GM18951 (cell line): ENCODE results near the gene TAF1C.

ENCODE experiments used
- POLR2A ChIP-seq: IDR thresholded peaks from 4 replicates; pipeline ENCODE4 v1.6.1; 2011; ENCODE audit warnings: mild to moderate bottlenecking; ENCODE audit not compliant: insufficient read length, insufficient read depth; ENCODE audit errors: extremely low read depth
- in situ Hi-C: fragments of 300-500 bp; cut with MboI; formaldehyde crosslinking; loops from one replicate; pipeline ENCODE4 v1.12.0; 2022; ENCODE audit warnings: low sequenced_read_pairs, mixed read lengths, inconsistent platforms; ENCODE audit not compliant: unreplicated experiment

TAF1C gene

GRCh38 chr16:84176192-84177053 lies 10.4 kb downstream of the TAF1C start:
- in situ Hi-C loops: loop anchor here (25.0 kb wide), 1 partner anchor 214 kb away; the partner anchor contains the start of genes NECAB2 and OSGIN1
- no peak for TF ChIP-seq POLR2A

GRCh38 chr16:84175350-84176081 lies 11.3 kb downstream of the TAF1C start:
- in situ Hi-C loops: loop anchor here (25.0 kb wide), 1 partner anchor 213 kb away; the partner anchor contains the start of genes NECAB2 and OSGIN1
- no peak for TF ChIP-seq POLR2A

- in situ Hi-C loops: no loop called here
- TF ChIP-seq POLR2A: no peak
Measured at GRCh38 chr16:84174396-84174795, 12.5 kb downstream of the TAF1C start.

- in situ Hi-C loops: no loop called here
Measured at GRCh38 chr16:84169765-84170310, 17.0 kb downstream of the TAF1C start.

GRCh38 chr16:84166796-84167695 lies 19.8 kb downstream of the TAF1C start:
- no peak for TF ChIP-seq POLR2A
- in situ Hi-C loops: no loop called here

More at GRCh38 chr16:84169765-84170310, 17.0 kb downstream of the TAF1C start:
- no peak for TF ChIP-seq POLR2A

GRCh38 chr16:84165746-84166145 lies 21.1 kb downstream of the TAF1C start:
- in situ Hi-C loops: no loop called here
- TF ChIP-seq POLR2A: no peak

GRCh38 chr16:84161801-84162200 lies 25.1 kb downstream of the TAF1C start:
- in situ Hi-C loops: no loop called here
- no peak for TF ChIP-seq POLR2A

GRCh38 chr16:84161037-84161436 lies 25.8 kb downstream of the TAF1C start:
- in situ Hi-C loops: no loop called here
- no peak for TF ChIP-seq POLR2A

- in situ Hi-C loops: no loop called here
- no peak for TF ChIP-seq POLR2A
Measured at GRCh38 chr16:84159800-84160199, 27.1 kb downstream of the TAF1C start.

- no peak for TF ChIP-seq POLR2A
- in situ Hi-C loops: no loop called here
Measured at GRCh38 chr16:84159007-84159406, 27.9 kb downstream of the TAF1C start.

- in situ Hi-C loops: no loop called here
- TF ChIP-seq POLR2A: no peak
Measured at GRCh38 chr16:84156342-84156784, 30.5 kb downstream of the TAF1C start.

- in situ Hi-C loops: no loop called here
- TF ChIP-seq POLR2A: no peak
Measured at GRCh38 chr16:84155771-84156170, 31.1 kb downstream of the TAF1C start.

GRCh38 chr16:84155226-84155625 lies 31.6 kb downstream of the TAF1C start:
- no peak for TF ChIP-seq POLR2A
- in situ Hi-C loops: no loop called here
